ENCODE data around the gene MLYCD. TPM values are rescaled to one million over a fixed set of nuclear protein-coding genes. Genes with fewer than 3 reads are reported as not detected.
A peak's percentile ranks its signal among the peaks of the same experiment; 100 is the strongest.

Gene MLYCD
- total and polyA plus RNA-seq, 2 donors (not counting 1 experiment from before 2014, with no cell fraction given), result 2.3 to 17.1 TPM

DNA sequence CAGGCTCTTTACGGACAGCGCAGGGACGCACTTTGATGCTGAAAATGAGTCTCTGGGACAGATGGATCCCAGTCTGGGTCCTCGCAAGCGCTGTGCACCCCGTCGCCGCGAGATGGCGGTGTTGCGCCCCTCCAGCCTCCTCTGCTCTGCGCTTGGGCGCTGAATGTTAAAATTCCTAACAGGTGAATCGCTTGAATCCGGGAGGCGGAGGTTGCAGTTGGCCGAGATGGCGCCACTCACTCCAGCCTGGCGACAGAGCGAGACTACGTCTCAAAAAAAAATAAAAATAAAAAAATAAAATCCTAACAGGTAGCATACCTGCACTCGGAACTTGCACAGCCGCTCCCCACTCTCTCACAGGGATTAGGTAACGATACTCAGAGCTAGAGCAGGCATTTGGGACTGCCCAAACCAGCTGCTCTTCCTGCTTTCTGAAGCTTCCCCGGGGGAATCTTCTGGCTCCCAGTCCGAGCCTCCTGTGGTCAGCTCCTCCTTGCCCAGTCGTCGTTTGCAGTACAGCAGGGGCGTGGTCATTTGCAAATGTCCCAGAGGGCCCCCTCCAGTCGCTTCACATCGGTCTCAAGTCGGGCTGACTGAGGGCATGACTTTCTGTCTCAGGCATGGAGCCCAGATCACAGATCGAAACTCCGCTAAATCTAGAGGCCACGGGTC, 27.9 kb downstream of the MLYCD start:
- intact Hi-C loops (cut with micrococcal nuclease), result loop anchor here (1.0 kb wide), 1 partner anchor 101 kb away; no protein-coding TSS in a partner anchor
- WGBS (ENCODE audit: insufficient coverage), result 44% methylated on average over 34 of the region's 35 CpGs
- Mint-ChIP-seq H3K4me1 (no peaks in the 10 kb centered on the region), H3K4me3 (no peak overlapping the region), H3K27me3 (no peaks in the 10 kb centered on the region), H3K9me3 (ENCODE audit: insufficient read depth) (no peaks in the 10 kb centered on the region), H3K27ac (peak overlapping the region; percentile 7)
- H3K4me1 ChIP-seq (ENCODE audit: control insufficient read depth in 2 of 2, insufficient read depth in 2 of 2, low read length in 2 of 2), result no peaks in the 10 kb centered on the region
- ATAC-seq (ENCODE audit: low read depth) (peak; percentile 62), DNase-seq (peak; percentile 59)
- no peaks in the 10 kb centered on the region for H3K9me3 ChIP-seq (ENCODE audit: control extremely low read depth in 1 of 3, control insufficient read depth in 2 of 3, insufficient read depth in 1 of 3, low read length in 2 of 3)
- H2AFZ ChIP-seq (ENCODE audit: insufficient read depth, low read depth, low read length, poor library complexity, severe bottlenecking), result no peak overlapping the region
- no peaks in the 10 kb centered on the region for H3K79me2 ChIP-seq (ENCODE audit: control insufficient read depth, insufficient read depth, low read length)
- no peaks in the 10 kb centered on the region for H4K20me1 ChIP-seq (ENCODE audit: control insufficient read depth, insufficient read depth, low read length, poor library complexity, severe bottlenecking)
- no peak overlapping the region for H3K4me2 ChIP-seq (replicated peaks; ENCODE audit: low read depth, low read length, poor library complexity, severe bottlenecking)
- POLR2A ChIA-PET, result no interaction called here
- H3K4me3 ChIP-seq (ENCODE audit: control extremely low read depth in 1 of 5, extremely low read depth in 1 of 5, insufficient read depth in 1 of 5, low read depth in 2 of 5, low read length in 4 of 5), result no peak overlapping the region
- CTCF ChIA-PET, result interaction anchor here (1.0 to 6.9 kb wide), 6 partner anchors 10 to 101 kb away, joined by 3 to 39 read pairs (median 4); partner anchors contain the start of gene MLYCD
- no peak for TF ChIP-seq EZH2 (IDR thresholded peaks at IDR 0.05; ENCODE audit: borderline replicate concordance, insufficient read depth, low read depth, low read length, poor library complexity, severe bottlenecking)
- TF ChIP-seq, protein P1, sequence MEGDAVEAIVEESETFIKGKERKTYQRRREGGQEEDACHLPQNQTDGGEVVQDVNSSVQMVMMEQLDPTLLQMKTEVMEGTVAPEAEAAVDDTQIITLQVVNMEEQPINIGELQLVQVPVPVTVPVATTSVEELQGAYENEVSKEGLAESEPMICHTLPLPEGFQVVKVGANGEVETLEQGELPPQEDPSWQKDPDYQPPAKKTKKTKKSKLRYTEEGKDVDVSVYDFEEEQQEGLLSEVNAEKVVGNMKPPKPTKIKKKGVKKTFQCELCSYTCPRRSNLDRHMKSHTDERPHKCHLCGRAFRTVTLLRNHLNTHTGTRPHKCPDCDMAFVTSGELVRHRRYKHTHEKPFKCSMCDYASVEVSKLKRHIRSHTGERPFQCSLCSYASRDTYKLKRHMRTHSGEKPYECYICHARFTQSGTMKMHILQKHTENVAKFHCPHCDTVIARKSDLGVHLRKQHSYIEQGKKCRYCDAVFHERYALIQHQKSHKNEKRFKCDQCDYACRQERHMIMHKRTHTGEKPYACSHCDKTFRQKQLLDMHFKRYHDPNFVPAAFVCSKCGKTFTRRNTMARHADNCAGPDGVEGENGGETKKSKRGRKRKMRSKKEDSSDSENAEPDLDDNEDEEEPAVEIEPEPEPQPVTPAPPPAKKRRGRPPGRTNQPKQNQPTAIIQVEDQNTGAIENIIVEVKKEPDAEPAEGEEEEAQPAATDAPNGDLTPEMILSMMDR (IDR thresholded peaks at IDR 0.05), result peak; percentile 93
- no peaks in the 10 kb centered on the region for H3K27me3 ChIP-seq (replicated peaks in 1 of 4; ENCODE audit: control extremely low read depth in 1 of 4, control insufficient read depth in 3 of 4, insufficient read depth in 4 of 4, low read length in 3 of 4)
- peaks cover 0 to 6% of the 10 kb centered on the region in 2 experiments for H3K36me3 ChIP-seq (replicated peaks in 1 of 2; ENCODE audit: control extremely low read depth in 1 of 2, control insufficient read depth in 1 of 2, extremely low read depth in 1 of 2, insufficient read depth in 2 of 2, low read length in 1 of 2)
- no peak overlapping the region for H3K9ac ChIP-seq (ENCODE audit: low read length)
- H3K27ac ChIP-seq (ENCODE audit: low read length in 2 of 2), result no peak overlapping the region

DNA sequence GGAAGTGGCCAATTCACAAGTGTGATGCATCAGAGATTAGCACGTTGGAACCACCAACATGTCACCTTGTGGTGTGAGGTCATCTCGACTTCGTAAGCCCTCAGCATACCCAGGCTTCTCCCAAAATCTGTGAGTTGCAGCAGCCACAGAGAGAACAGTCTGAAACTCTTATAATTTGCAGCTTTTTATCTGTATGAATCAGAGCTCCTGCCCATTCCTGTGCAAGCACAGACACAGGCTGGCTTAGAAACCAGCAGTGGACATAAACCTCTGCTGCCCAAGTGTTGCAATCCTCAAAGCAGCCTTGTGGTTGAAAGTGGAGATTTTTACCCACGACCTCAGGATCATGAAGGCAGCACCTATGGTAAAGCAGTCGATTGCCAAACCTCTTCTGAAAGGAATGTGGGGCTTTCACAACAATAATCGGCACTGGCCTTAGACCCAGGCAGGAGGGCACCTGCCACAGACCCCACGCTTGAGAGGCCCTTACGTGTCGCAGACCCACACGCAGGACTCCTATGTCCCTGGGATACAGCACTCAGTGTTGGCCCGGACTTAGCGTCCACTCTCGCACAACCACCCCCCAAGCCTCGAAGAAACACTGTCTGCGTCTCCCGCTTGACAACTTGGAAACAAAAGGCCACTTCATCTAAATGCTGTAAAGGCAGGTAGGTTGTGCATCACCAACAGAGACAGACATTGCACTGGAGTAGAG, 29.6 kb downstream of the MLYCD start:
- Histone ChIP-seq H2AFZ (ENCODE audit: insufficient read depth, low read depth, low read length, poor library complexity, severe bottlenecking) (no peak overlapping the region), H3K79me2 (ENCODE audit: control insufficient read depth, insufficient read depth, low read length) (no peaks in the 10 kb centered on the region), H3K27me3 (replicated peaks in 1 of 4; ENCODE audit: control extremely low read depth in 1 of 4, control insufficient read depth in 3 of 4, insufficient read depth in 4 of 4, low read length in 3 of 4) (no peaks in the 10 kb centered on the region), H3K4me2 (replicated peaks; ENCODE audit: low read depth, low read length, poor library complexity, severe bottlenecking) (no peak overlapping the region), H3K4me3 (ENCODE audit: control extremely low read depth in 1 of 5, extremely low read depth in 1 of 5, insufficient read depth in 1 of 5, low read depth in 2 of 5, low read length in 4 of 5) (no peak overlapping the region), H3K36me3 (replicated peaks in 1 of 2; ENCODE audit: control extremely low read depth in 1 of 2, control insufficient read depth in 1 of 2, extremely low read depth in 1 of 2, insufficient read depth in 2 of 2, low read length in 1 of 2) (peaks cover 0 to under 1% of the 10 kb centered on the region in 2 experiments), H3K27ac (ENCODE audit: low read length in 2 of 2) (no peak overlapping the region), H3K4me1 (ENCODE audit: control insufficient read depth in 2 of 2, insufficient read depth in 2 of 2, low read length in 2 of 2) (no peaks in the 10 kb centered on the region), H3K9me3 (ENCODE audit: control extremely low read depth in 1 of 3, control insufficient read depth in 2 of 3, insufficient read depth in 1 of 3, low read length in 2 of 3) (no peaks in the 10 kb centered on the region), H4K20me1 (ENCODE audit: control insufficient read depth, insufficient read depth, low read length, poor library complexity, severe bottlenecking) (no peaks in the 10 kb centered on the region), H3K9ac (ENCODE audit: low read length) (no peak overlapping the region)
- WGBS (ENCODE audit: insufficient coverage), result 89% methylated on average over 12 of the region's 16 CpGs
- H3K27me3 Mint-ChIP-seq, result no peaks in the 10 kb centered on the region
- POLR2A ChIA-PET, result no interaction called here
- H3K9me3 Mint-ChIP-seq (ENCODE audit: insufficient read depth), result no peaks in the 10 kb centered on the region
- H3K4me1 Mint-ChIP-seq, result no peaks in the 10 kb centered on the region
- no peak for DNase-seq
- TF ChIP-seq, protein P1 (IDR thresholded peaks at IDR 0.05), result no peak
- no peak for TF ChIP-seq EZH2 (IDR thresholded peaks at IDR 0.05; ENCODE audit: borderline replicate concordance, insufficient read depth, low read depth, low read length, poor library complexity, severe bottlenecking)
- no peak overlapping the region for H3K27ac Mint-ChIP-seq
- intact Hi-C loops (cut with micrococcal nuclease), result no loop called here
- H3K4me3 Mint-ChIP-seq, result no peak overlapping the region
- no peak for ATAC-seq (ENCODE audit: low read depth)
- CTCF ChIA-PET, result interaction anchor here (1.0 to 6.9 kb wide), 5 partner anchors 17 to 555 kb away, joined by 3 to 39 read pairs (median 3); no protein-coding TSS in a partner anchor

All from B cell (primary cell).